GM12872 (cell line): Measurements from ENCODE around the gene FLNB.

Experiments used
- CTCF ChIP-seq: IDR thresholded peaks from 3 replicates; pipeline ENCODE4 v1.5.1; 2011; ENCODE audit warnings: low read depth, mild to moderate bottlenecking, low read length, moderate library complexity; ENCODE audit not compliant: insufficient read depth

FLNB gene

GRCh38 chr3:57982561-57983243, 25.5 kb upstream of the FLNB start:
- no peak for TF ChIP-seq CTCF

- TF ChIP-seq CTCF, result no peak
These were observed 24.3 kb upstream of the FLNB start for GRCh38 chr3:57983734-57984518.

GRCh38 chr3:57985176-57985983, 22.8 kb upstream of the FLNB start:
- TF ChIP-seq CTCF, result no peak

DNA sequence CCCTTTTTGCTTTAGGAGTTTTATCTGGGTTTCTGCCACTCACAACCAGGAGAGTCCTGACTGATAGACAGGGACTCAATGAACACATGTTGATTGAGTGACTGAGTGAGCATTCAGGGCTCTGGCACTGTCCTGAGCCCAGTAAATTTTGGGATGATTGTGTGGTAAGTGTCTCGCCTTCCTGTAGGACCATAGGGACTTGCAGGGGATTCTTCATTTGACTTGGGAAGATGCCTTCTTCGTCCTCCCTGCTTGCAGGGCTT, 22.3 kb upstream of the FLNB start:
- TF ChIP-seq CTCF, result no peak

GRCh38 chr3:57986261-57986660, 22.0 kb upstream of the FLNB start:
- TF ChIP-seq CTCF, result no peak

- no peak for TF ChIP-seq CTCF
These were observed 18.6 kb upstream of the FLNB start for GRCh38 chr3:57989646-57990045.

GRCh38 chr3:57992452-57993213, 15.6 kb upstream of the FLNB start:
- no peak for TF ChIP-seq CTCF
